HCEC 1CT (cell line): ENCODE measurements around the gene TBCB.
"Not testable (repeated sequence)": the region's sequence is repeated elsewhere in the genome, so short reads cannot be mapped to it uniquely, and the experiment has no call there.

ENCODE experiments used
- DNase-seq: peaks from one replicate; pipeline ENCODE4 v3.0.0-alpha.2; 2017

The TBCB gene

GRCh38 chr19:36139473-36140303 lies 24.4 kb downstream of the TBCB start, which contains the start of gene CAPNS1:
TSS of gene CAPNS1 (plus strand) at chr19:36140066. CDS start at chr19:36141012, 946 bp downstream.
- peak; percentile 95 for DNase-seq

- DNase-seq = peak; percentile 16
These were observed 25.2 kb downstream of the TBCB start for GRCh38 chr19:36140304-36141038.

- DNase-seq = peak; percentile 76
These were observed 26.0 kb downstream of the TBCB start for GRCh38 chr19:36141039-36141927.

GRCh38 chr19:36142046-36142445 lies 26.8 kb downstream of the TBCB start:
- no peak for DNase-seq

GRCh38 chr19:36142496-36142895 lies 27.2 kb downstream of the TBCB start:
- DNase-seq = no peak

GRCh38 chr19:36144624-36145023 lies 29.4 kb downstream of the TBCB start:
- DNase-seq = no peak

- DNase-seq = no peak
These were observed 34.6 kb downstream of the TBCB start for GRCh38 chr19:36149673-36150406.

GRCh38 chr19:36150586-36150985 lies 35.3 kb downstream of the TBCB start:
- no peak for DNase-seq

- no peak for DNase-seq
These were observed 36.1 kb downstream of the TBCB start for GRCh38 chr19:36151144-36152018.

GRCh38 chr19:36152019-36152351 lies 36.7 kb downstream of the TBCB start:
- no peak for DNase-seq

- peak; percentile 6 for DNase-seq
These were observed 37.3 kb downstream of the TBCB start, which contains the start of gene COX7A1 for GRCh38 chr19:36152352-36153091. TSS of gene COX7A1 (minus strand) at chr19:36152447. CDS start at chr19:36152407, 40 bp downstream.

GRCh38 chr19:36153126-36153525 lies 37.9 kb downstream of the TBCB start:
- DNase-seq = no peak

GRCh38 chr19:36160821-36161596 lies 45.7 kb downstream of the TBCB start:
- DNase-seq = no peak

- DNase-seq = no peak
These were observed 48.5 kb downstream of the TBCB start for GRCh38 chr19:36163813-36164212.

- no peak for DNase-seq
These were observed 54.0 kb downstream of the TBCB start for GRCh38 chr19:36169084-36169760.

- DNase-seq = no peak
These were observed 57.6 kb downstream of the TBCB start for GRCh38 chr19:36172852-36173251.

- DNase-seq = not testable (repeated sequence)
These were observed 58.6 kb downstream of the TBCB start for GRCh38 chr19:36173846-36174245.
